Mesenteric fat pad (tissue), 1 donor: ENCODE results near the gene FOXO3. TPM values are rescaled to one million over a fixed set of nuclear protein-coding genes. Genes with fewer than 3 reads are reported as not detected.

Source experiments
- DNase-seq: peaks from one replicate; pipeline ENCODE4 v3.0.0-alpha.2; 2020; ENCODE audit warnings: low spot score
- total RNA-seq: library from RNA; stranded (reverse); fragmentation: NEBNext Ultra II Directional; extraction: Animal tissue kit (Norgen Biotek cat#: 25700); gene quantifications from one replicate; pipeline ENCODE4 v1.2.1, GENCODE V29; 2021
- donor health status: DM: yes; HTN: yes; CAD: no.

The FOXO3 gene
- total RNA-seq, 1 donor from 2014 or later, result 94.0 TPM

DNA sequence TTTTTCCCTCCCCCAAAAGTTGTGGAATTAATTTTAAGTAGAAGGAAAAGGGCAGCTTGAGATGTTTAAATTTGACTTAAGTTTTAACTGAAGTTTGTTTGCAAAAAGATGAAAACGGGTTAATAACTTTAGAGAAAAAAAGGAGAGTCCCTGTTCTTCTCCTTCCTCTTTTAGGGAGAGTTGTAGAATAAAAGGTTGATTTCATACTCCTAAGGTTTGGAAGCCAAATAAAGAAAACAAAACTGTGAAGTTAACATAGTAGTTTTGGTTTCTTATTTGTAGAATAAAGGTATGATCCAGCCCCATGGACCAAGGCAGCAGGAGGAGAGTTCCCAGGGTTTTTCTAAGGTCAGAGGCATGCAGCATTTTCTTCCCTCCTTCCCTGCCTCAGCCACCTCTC is 33.4 kb downstream of the FOXO3 start:
- DNase-seq, result no peak

DNA sequence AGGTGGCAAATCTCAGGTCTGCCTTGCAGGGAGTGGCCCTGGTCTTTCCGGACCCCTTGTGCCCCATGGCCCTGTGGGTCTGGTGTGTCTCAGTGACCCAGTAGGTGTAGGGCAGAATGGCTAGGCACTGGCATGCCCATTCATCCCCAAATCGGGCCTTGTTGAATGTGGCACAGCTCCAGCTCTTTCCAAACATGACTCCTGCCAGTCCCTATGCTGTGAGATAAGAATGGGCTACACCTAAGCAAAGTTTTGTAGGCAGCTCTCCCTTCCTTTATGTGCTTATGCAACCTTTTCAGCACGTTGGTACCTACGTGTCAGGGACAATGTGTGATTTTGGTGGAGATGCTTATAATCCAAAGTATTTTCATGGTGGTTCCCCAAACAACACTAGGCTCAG is 33.9 kb downstream of the FOXO3 start:
- DNase-seq, result no peak

DNA sequence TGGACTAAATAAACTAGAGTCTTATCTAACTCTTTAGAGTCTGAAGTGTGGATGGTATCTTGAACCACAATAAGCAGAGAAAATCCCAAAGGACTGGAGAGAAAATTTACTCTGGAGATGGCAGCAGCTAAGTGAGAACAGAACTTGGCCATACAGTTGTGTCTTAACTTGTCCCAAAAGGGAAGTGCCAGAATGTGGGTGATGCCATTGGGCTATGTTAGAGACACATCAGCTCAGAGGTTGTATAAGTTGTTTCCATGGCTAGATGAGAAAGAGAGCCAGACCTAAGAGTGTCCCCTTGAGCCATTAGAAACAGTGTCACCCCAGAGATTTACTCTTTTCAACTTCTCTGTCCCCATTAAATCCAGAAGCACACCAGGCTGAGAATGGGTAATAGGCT is 36.2 kb downstream of the FOXO3 start:
- no peak for DNase-seq

DNA sequence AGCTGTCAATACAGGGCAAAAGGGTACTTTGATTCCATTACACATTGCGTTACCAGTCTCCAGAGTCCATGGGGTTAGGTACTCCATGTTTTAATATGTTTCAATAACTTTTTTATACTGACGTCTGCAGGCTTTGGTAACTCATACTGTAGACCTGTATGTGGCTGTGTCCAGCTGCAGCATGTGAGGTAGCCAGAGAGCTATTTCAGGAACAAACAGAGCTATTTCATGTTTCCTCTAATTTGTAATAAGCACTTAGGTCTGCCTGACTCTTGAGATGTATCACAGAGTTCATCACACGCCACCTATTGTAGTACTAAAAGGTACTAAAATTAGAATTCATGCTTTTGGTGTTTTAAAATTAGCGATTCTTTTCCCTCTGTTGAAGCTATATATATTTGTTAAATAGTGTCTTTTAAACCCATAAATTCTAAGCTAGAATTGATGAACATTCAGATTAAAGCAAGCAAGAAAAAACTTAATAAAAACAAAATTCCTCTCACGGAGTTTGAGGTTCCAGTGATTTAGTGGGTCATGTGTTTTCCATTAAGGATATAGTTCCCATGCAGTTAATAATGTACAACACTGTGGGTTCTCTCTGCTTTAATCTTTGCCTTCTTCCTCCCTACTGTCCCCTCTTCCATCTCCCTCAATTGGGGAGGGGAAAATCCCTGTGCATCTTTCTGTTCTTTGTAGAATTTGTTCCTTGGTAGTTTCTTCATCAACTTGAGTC is 37.0 kb downstream of the FOXO3 start:
- no peak for DNase-seq

DNA sequence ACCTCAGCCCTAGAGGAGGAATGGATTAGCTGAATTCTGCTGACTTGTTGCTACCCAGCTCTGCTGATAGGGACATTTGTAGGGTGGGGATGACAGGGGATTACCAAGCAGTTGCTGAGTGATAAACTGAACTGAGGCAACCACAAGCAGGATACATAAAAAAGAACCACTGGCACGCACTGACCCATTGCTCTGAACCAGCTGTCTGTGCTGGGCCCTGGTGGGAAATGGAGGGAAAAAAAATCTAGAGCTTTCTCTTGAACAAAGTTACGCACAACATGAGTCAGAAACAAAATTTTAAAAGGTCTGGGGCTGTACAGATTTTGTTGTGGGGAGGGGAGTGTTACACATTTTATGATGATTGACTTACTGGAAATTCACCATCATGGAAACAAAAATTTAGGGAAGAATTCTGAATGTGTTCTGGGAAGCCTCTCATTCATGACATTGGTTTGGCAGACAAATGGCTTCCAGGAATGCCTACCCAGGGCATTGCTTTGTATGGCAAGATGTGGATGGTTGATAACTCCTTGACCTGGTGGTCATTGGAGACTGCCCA is 37.7 kb downstream of the FOXO3 start:
- DNase-seq, result no peak

DNA sequence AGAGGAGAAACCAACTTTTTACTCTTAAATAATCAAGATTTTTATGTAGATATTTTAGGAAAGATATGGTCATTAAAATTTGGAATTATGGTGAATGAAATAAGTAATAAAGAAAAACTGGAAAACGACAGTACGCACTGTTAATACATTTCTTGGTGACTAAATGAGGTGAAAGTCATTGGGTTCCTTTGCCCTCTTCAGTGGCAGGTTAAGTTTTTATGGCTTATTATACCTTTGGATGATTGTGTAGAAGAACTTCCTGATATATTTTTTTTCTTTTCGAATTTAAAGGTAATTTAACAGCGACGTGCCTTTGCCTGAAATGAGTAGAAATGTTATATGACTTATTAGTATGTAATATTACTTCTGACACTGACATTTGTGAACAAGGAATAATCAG is 43.4 kb downstream of the FOXO3 start:
- DNase-seq, result no peak

DNA sequence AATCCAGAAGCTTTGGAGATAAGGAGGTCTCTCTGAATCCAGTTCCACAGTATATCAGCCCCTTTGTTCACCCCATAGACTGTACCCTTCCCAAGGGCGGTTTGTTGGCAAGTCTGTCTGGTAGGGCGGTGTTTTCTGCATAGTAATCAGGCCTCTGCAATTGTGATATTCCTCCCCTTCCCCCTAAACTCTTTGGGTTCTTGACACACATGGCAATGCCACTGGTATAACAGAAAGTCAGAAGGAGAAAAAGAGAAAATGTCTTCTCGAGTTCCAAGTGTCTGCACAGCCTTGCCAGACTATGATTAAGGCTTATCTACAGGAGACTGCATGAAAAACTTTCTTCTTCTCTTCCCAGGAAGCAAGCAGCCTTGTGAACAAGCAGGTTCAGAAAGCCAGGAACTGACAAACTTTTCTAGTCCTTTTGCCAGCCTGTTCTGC is 45.6 kb downstream of the FOXO3 start:
- no peak for DNase-seq

DNA sequence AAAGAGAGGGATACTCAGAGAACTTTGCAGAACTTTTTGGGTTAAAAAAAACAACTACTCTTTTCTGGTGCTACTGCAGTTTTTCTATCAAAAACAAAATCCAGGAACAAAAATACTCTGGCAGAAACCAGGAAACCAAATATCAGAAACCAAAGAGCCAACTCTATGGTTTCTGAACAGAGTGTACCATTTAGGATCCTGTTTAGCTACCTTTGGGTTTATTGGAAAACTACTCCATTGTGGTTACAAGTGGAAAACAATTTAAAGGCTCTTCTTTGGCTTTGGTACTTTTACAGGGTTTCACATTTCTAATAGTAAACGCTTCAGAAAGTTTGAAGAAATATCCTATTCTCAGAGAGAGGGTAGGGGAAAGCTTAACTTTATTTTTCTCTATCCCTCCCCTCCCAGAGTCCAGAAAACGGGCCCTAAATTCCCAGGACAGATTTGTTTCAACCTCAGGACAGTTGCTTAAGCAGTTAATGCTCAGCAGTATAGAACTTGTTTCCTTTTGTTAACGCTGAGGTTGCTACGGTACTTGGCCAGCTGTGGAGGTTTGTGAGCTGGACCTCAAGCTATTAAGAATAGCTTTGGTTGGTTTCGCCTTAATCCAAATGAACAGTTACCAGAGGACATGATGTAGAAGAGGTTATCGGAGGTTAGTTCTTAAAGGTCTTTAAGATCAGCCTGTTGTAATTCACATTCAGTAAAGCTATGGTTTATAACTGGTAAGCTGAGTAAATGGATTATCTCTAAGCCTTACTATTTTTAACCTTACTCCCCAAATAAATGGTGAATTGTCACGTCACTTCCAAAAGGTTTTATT is 47.9 kb downstream of the FOXO3 start:
- DNase-seq, result no peak

DNA sequence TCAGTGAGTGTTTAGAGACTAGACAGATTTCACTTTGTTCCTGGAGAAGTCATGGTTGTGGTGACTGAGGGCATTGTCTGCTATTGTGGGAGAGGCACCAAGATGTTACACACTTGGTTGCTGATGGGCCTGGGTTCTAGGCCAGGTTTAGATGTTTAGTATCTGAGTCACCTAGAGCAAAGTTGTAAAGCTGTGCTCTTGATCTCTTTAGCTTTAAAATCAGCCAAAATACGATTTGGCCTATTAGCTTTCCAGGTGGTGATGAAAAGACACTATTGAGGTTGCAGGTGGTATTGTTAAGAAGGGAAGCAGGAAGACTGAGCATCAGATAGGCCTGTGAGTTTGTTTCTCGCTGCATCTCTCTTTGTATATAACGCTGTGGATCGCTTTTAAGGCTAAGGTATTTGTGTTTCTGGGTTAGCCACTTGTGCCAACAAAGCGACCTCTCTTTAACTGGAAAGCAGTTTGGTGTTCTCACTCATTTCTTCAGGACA is 48.6 kb downstream of the FOXO3 start:
- DNase-seq, result no peak

DNA sequence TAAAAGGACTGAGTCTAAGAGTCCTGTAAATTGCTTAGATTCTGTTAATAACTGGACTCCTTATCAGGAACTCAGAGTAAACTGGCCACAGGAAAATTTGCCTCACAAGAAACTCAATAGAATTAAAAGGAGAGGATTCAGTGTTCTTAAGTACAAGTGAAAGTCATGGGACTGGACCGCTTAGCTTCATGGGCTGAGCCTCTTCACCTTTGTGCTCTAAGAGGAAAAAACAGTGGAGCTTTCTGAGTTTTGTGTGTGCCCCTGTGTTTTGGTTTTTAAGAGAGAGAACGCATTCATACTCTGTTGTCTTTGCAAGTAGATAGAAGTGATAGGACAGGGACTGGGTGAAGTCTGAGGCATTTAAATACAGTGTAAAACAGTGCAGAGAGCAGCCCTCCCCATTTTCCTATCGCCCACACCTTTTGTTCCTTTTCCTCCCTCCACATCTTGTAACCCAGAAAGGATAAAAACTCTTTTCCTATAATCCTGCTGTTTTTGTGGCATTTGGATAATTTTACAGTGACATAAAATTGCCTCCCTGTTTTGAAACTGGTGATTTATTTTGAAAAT is 49.6 kb downstream of the FOXO3 start:
- DNase-seq, result no peak

DNA sequence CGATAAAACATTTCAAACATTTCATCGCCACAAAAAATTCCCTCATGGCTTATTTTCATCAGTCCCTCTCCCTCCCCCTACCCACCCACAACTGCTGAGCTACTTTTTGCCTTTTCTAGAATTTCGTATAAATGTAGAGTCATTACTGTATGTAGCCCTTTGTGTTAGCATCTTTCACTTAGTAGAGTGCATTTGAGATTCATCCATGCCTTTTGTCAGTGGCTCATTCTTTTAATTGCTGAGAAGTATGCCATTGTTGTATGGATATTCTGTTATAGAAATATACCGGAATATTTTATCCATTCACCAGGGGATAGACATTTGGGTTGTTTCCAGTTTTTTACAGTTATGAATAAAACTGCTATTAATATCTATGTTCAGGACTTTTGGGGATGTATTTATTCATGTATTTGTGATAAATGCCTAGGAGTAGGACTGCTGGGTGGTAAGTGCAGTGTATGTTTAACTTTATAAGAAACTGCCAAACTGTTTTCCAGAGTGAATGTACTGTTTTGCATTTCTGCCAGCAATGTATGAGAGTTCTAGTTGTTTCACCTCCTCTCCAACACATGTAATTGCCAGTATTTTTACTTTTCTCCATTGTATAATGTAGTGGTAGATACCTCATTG is 50.4 kb downstream of the FOXO3 start:
- DNase-seq, result no peak

DNA sequence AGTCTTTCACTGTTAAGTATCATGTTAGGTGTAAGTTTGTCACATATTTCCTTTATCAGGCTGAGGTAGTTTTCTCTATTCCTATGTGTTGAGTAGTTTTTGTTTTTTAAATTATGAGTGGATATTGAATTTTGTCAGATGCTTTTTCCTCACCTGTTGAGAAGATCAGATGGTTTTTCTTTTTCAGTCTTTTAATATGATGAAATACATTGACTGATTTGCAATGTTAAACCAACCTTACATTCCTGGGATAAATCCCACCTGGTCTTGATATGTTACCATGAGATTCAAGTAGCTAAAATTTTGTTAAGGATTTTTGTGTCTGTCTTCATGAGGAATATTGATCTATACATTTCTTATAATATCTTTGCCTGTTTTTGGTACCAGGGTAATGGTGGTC is 52.1 kb downstream of the FOXO3 start:
- no peak for DNase-seq

DNA sequence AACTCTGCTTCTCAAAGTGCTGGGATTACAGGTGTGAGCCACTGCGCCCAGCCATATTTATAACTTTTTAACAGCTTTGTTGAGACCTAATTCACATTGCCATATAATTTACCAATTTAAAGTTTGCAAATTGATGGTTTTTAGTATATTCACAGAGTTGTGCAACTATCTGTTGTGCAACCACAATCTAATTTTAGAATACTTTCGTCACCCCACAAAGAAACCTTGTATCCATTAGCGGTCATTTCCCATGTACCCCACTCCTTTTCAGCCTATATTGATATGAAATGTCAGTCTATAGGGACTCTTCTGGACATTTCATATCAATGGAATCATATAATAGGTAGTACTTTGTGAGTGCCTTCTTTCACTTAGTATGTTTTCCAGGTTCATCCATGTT is 55.8 kb downstream of the FOXO3 start:
- DNase-seq, result no peak

DNA sequence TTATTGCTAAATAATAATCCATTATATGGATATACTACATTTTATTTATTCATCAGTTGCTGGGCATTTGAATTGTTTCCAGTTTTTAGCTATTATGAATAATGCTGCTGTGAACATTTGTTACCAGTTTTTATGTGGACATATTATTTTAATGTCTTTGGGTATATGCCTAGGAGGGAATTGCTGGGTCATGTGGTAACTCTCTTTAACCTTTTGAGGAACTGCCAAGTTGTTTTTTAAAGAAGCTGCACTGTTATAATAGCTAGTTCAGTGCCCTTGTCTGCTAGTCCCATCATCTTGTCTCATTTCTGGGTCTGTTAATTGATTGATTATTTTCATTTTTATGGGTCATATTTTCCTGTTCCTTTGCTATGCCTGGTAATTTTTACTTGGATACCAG is 56.3 kb downstream of the FOXO3 start:
- no peak for DNase-seq

DNA sequence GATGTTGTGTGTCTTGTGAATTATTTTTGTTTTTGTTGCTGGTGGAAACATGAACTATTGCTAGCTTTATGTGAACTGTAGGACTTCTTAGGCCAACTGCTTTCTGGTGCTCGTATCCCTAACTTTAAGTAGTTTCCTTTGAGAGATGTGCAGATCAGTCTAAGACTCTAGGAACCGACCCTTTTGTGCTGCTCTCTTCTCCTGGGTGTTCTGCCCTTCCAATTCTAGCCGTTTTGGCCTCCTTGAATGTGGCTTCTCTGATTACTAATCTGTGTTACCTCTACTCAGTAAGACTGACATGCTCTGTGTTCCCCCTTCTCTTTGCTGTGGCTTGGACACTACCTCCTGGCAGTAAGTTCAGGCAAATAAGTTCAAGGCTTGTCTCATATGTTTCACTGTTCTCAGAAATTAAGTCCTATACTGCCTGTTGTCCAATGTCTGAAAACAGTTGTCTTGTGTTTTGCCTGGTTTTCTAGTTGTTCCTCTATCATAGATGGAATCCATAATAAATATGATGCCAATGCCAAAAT is 58.0 kb downstream of the FOXO3 start:
- no peak for DNase-seq

DNA sequence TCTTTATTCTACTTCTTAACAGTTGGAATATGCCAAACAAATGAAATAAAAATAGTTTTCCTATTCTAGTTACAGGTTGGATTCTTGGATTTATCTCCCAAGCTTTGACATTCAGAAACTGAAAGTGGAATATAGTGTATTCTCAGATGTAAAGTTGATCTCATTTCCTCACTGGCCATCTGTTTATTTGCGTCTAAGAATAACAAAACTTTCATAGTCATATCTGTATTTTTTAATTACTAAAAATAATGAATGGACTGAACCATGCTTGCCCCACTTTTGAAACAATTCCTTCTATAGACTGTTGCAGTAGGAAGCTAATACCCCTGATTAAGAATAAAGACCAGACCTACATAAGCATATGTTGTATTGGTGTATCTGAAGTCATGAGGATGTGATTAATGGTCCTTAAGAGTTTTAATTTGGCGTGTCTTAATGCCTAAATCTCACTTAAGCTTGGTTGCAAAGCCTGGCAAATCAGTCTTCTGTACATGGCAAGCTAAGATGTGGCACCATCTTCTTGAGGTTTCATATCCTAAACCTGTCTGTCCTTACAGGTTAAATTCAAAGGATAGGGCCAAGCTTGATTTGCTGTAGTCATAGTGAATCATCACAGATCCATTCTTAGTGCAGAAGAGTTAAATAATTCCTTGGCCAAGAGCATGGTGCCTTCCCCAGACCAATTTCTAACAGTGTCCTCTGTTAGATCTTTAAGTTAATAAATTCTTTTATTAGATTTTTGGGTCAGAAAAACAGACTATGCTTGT is 58.9 kb downstream of the FOXO3 start:
- DNase-seq, result no peak

DNA sequence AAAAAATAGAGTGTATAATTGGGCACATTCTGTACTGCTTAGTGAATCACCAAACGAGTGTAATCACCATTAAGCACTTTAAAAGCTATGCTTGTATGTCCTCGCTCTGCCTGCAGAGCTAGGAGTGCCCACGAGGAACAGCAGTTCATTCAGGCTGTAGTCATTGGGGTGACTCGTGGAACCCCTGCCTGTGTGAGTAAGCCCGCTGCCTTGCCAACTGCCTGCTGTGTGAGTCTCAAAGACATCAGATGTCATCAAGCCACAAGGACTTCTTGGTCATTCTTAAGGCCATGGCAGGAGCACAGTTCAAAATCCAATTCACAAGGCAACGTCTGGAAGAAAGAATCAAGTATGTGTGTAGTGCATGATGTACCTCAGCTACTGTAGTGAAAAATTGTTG is 60.4 kb downstream of the FOXO3 start:
- no peak for DNase-seq

DNA sequence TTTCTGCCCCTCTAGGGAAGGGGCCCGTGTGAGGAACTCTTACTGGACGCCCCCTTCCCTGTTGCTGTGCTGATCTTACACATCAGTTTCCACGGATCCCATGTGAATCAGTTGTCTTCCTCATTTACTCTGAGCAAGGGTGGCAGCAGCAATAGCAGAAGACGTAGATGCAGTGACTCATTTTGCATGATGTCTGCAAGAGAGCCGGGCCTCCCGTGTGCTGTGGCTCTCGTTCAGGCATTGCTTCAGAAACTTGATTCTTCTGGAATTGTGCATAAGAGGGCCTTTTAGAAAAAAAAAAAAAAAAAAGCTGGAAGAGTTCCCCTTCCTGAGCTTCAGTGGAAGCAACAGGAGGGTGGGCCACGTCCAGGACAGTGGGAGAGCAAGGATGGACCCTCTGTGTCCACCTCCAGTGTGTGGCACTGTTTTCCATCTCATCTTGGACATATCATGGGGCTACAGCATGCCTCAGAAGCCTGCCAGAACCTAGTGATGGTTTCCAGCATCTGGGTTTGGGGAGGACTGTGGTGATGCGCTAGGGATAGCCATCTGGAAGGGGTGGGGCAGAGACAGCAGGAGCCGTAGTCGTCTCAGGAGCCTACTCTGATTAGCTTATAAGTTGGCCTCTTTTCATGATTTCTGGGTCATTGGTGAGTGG is 62.1 kb downstream of the FOXO3 start:
- DNase-seq, result no peak

DNA sequence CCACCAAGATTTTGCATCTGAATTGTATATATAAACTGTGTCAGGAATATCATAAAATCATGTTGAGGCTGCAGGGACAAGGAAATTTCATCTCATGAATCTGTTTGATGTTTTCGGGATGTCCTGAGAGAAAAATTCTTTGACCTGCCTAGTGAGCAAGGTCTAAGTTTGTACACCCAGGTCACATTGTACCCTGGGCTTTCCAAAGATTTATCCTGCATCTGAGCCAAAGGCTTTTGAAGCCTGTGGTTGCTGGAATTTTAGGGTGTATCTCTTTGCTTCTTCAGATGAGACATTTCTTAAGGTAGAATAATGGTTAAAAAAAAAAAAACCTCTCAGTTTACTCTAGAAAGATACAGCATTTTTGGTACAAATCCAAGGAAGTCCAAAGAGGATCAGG is 63.3 kb downstream of the FOXO3 start:
- DNase-seq, result no peak

DNA sequence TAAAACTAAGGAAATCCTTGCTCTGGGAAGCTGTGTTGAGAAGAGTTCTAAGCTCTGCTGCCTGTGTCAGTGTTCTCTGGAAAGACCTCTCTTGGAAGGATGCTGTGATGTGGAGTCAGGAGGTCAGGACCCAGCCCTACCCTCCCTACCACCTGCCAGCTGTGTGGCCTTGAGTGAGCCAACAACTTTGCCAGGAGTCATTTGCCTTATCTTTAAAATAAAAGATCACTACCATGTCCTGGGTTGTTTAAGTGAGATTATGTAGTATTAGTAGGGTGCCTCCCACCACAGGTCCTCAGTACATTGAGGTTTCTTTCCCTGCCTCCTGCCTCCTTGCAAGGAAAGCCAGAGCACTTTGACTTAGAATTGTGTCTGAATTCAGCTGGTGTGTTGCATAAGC is 64.9 kb downstream of the FOXO3 start:
- DNase-seq, result no peak
